IMR-90 (cell line): ENCODE measurements around the gene SLC7A4. TPM values are rescaled to one million over a fixed set of nuclear protein-coding genes. Genes with fewer than 3 reads are reported as not detected.

Source experiments
- ATAC-seq: fragments of 200-7000 bp; cut with Tn5 transposase; 2 replicates; pipeline ENCODE4 v1.9.1; 2020; ENCODE audit warnings: low read depth, mild to moderate bottlenecking, moderate library complexity
- BruUV-seq: library from RNA; stranded (reverse); fragments of 400-500 nt; replicated peaks from 2 replicates; lab custom pipeline; 2021; lab: Mats Ljungman, UMichigan
- CTCF ChIA-PET: fragments of 300-600 bp; formaldehyde crosslinking; extraction: SDS; loops from one replicate; lab custom pipeline; 2021; ENCODE audit warnings: antibody characterized with exemption; lab: Yijun Ruan, JAX
- POLR2A ChIA-PET: fragments of 300-600 bp; sonication (Branson Sonifier 250); formaldehyde crosslinking; loops from one replicate; lab custom pipeline; 2022; ENCODE audit warnings: antibody characterized with exemption; ENCODE audit not compliant: unreplicated experiment; lab: Charles Lee
- DNase-seq: peaks from one replicate; pipeline ENCODE4 v3.0.0; 2013
- H2AFZ ChIP-seq: replicated peaks from 2 replicates; pipeline ENCODE3; 2013; ENCODE audit warnings: low read length, mild to moderate bottlenecking; ENCODE audit not compliant: poor library complexity
- H2AK5ac ChIP-seq: 2 replicates; pipeline ENCODE4 v1.6.1; 2013; ENCODE audit warnings: low read depth, low read length, inconsistent platforms
- H2AK9ac ChIP-seq: replicated peaks from 2 replicates; pipeline ENCODE3; 2013; ENCODE audit warnings: mild to moderate bottlenecking, low read depth, low read length, moderate library complexity; ENCODE audit not compliant: poor library complexity
- H2BK120ac ChIP-seq: 2 replicates; pipeline ENCODE4 v1.6.1; 2013; ENCODE audit warnings: low read depth, low read length, inconsistent platforms
- H2BK15ac ChIP-seq: 3 replicates; pipeline ENCODE4 v1.6.1; 2013; ENCODE audit warnings: low read depth, low read length, inconsistent platforms
- H2BK20ac ChIP-seq: 2 replicates; pipeline ENCODE4 v1.6.1; 2013; ENCODE audit warnings: low read depth, mild to moderate bottlenecking, inconsistent platforms, low read length, moderate library complexity
- H2BK5ac ChIP-seq: 2 replicates; pipeline ENCODE4 v1.6.1; 2013; ENCODE audit warnings: mild to moderate bottlenecking, low read depth, low read length, inconsistent platforms; ENCODE audit not compliant: poor library complexity, severe bottlenecking
- H3K14ac ChIP-seq: replicated peaks from 2 replicates; pipeline ENCODE4 v1.6.1; 2013; ENCODE audit warnings: low read depth, low read length, inconsistent platforms
- H3K18ac ChIP-seq: 2 replicates; pipeline ENCODE4 v1.6.1; 2013; ENCODE audit warnings: low read depth, low read length, control low read depth
- H3K23ac ChIP-seq: 2 replicates; pipeline ENCODE4 v1.6.1; 2013; ENCODE audit warnings: low read depth, low read length, inconsistent platforms
- H3K27ac ChIP-seq: 2 replicates; pipeline ENCODE4 v1.5.1; 2013; ENCODE audit warnings: mild to moderate bottlenecking, control low read depth, low read length; ENCODE audit not compliant: insufficient read depth
- H3K27me3 ChIP-seq: 2 replicates; pipeline ENCODE4 v1.6.1; 2013; ENCODE audit warnings: low read length; ENCODE audit not compliant: control insufficient read depth, insufficient read depth
- H3K36me3 ChIP-seq: 2 replicates; pipeline ENCODE4 v1.6.1; 2013; ENCODE audit warnings: low read length, mixed read lengths; ENCODE audit not compliant: control insufficient read depth, insufficient read depth
- H3K4ac ChIP-seq: 2 replicates; pipeline ENCODE4 v1.6.1; 2013; ENCODE audit warnings: low read depth, low read length, inconsistent platforms
- H3K4me1 ChIP-seq: 2 replicates; pipeline ENCODE4 v1.6.1; 2013; ENCODE audit warnings: low read length, mixed read lengths; ENCODE audit not compliant: control insufficient read depth, insufficient read depth
- H3K4me2 ChIP-seq: 2 replicates; pipeline ENCODE4 v1.6.1; 2013; ENCODE audit warnings: low read depth, mild to moderate bottlenecking, control low read depth, low read length, moderate library complexity
- H3K4me3 ChIP-seq: 2 replicates; pipeline ENCODE4 v1.5.1; 2013; ENCODE audit warnings: low read depth, mild to moderate bottlenecking, control low read depth, low read length, moderate library complexity; ENCODE audit not compliant: insufficient read depth
- H3K56ac ChIP-seq: 2 replicates; pipeline ENCODE4 v1.6.1; 2013; ENCODE audit warnings: low read length, inconsistent platforms; ENCODE audit not compliant: insufficient read depth; ENCODE audit errors: extremely low read depth
- H3K79me1 ChIP-seq, 2 experiments: 2 replicates each; pipeline ENCODE4 v1.6.1; 2013; ENCODE audit warnings: low read length in 2 of 2, inconsistent platforms in 1 of 2, low read depth in 1 of 2
- H3K9ac ChIP-seq: 2 replicates; pipeline ENCODE4 v1.6.1; 2013; ENCODE audit warnings: low read depth, low read length, control low read depth
- H3K9me1 ChIP-seq: 2 replicates; pipeline ENCODE4 v1.6.1; 2013; ENCODE audit warnings: low read length, inconsistent platforms; ENCODE audit not compliant: insufficient read depth
- H3K9me3 ChIP-seq: 2 replicates; pipeline ENCODE4 v1.6.1; 2013; ENCODE audit warnings: low read length; ENCODE audit not compliant: control insufficient read depth, insufficient read depth
- H4K20me1 ChIP-seq: 2 replicates; pipeline ENCODE4 v1.6.1; 2013; ENCODE audit warnings: low read length, inconsistent platforms; ENCODE audit not compliant: insufficient read depth
- H4K5ac ChIP-seq: 2 replicates; pipeline ENCODE4 v1.6.1; 2013; ENCODE audit warnings: mild to moderate bottlenecking, low read depth, low read length, control low read depth
- H4K8ac ChIP-seq, 2 experiments: 2 replicates each; pipeline ENCODE4 v1.6.1; 2013; ENCODE audit warnings: low read depth in 2 of 2, low read length in 2 of 2, control low read depth in 1 of 2, inconsistent platforms in 1 of 2
- H4K91ac ChIP-seq: 2 replicates; pipeline ENCODE4 v1.6.1; 2013; ENCODE audit warnings: low read depth, low read length, inconsistent platforms; ENCODE audit not compliant: insufficient read depth
- BHLHE40 ChIP-seq: fragments of 150-350 bp; IDR thresholded peaks from 2 replicates; pipeline ENCODE4 v1.6.1; 2016; ENCODE audit warnings: mild to moderate bottlenecking, low read depth, low read length
- CEBPB ChIP-seq: IDR thresholded peaks from 2 replicates; pipeline ENCODE4 v1.6.1; 2012; ENCODE audit warnings: low read depth, low read length, improper control_type of control experiment
- CHD1 ChIP-seq: IDR thresholded peaks from 2 replicates; pipeline ENCODE4 v1.6.1; 2012; ENCODE audit warnings: low read depth, low read length, improper control_type of control experiment
- ELK1 ChIP-seq: fragments of 150-350 bp; IDR thresholded peaks from 2 replicates; pipeline ENCODE4 v1.6.1; 2016; ENCODE audit warnings: low read depth, mild to moderate bottlenecking, low read length, moderate library complexity, borderline replicate concordance
- FOS ChIP-seq: fragments of 150-350 bp; IDR thresholded peaks from 2 replicates; pipeline ENCODE4 v1.6.1; 2016; ENCODE audit warnings: low read depth, low read length
- MAFK ChIP-seq: IDR thresholded peaks from 2 replicates; pipeline ENCODE4 v1.6.1; 2012; ENCODE audit warnings: low read depth, low read length, improper control_type of control experiment
- MAZ ChIP-seq: IDR thresholded peaks from 2 replicates; pipeline ENCODE4 v1.6.1; 2012; ENCODE audit warnings: low read depth, mild to moderate bottlenecking, low read length, improper control_type of control experiment, moderate library complexity, borderline replicate concordance
- MXI1 ChIP-seq: IDR thresholded peaks from 2 replicates; pipeline ENCODE4 v1.6.1; 2012; ENCODE audit warnings: low read depth, mild to moderate bottlenecking, low read length, moderate library complexity, borderline replicate concordance
- NFE2L2 ChIP-seq: fragments of 150-350 bp; IDR thresholded peaks from 2 replicates; pipeline ENCODE4 v1.6.1; 2016; ENCODE audit warnings: low read depth, mild to moderate bottlenecking, low read length
- POLR2A ChIP-seq: IDR thresholded peaks from 2 replicates; pipeline ENCODE4 v1.6.1; 2012; ENCODE audit warnings: mild to moderate bottlenecking, low read depth, low read length
- RAD21 ChIP-seq: IDR thresholded peaks from 2 replicates; pipeline ENCODE4 v1.6.1; 2012; ENCODE audit warnings: low read length, improper control_type of control experiment
- RCOR1 ChIP-seq: IDR thresholded peaks from 2 replicates; pipeline ENCODE4 v1.6.1; 2012; ENCODE audit warnings: mild to moderate bottlenecking, low read length, improper control_type of control experiment; ENCODE audit not compliant: insufficient replicate concordance
- RFX5 ChIP-seq: IDR thresholded peaks from 2 replicates; pipeline ENCODE4 v1.8.0; 2012; ENCODE audit warnings: low read depth, mild to moderate bottlenecking, low read length, moderate library complexity
- SMC3 ChIP-seq: fragments of 150-350 bp; IDR thresholded peaks from 2 replicates; pipeline ENCODE4 v1.6.1; 2016; ENCODE audit warnings: low read depth, mild to moderate bottlenecking, antibody characterized with exemption, low read length, moderate library complexity
- WGBS, 2 experiments: methylation state at CpG; one replicate each; pipeline versions ENCODE4 v1.1.5 to v1.1.7; 2013; ENCODE audit warnings: missing lambda C conversion rate in 2 of 2; ENCODE audit not compliant: insufficient read length in 1 of 2; ENCODE audit errors: extremely low coverage in 2 of 2; 5-methylcytosine and 5-hydroxymethylcytosine counted together
- dilution Hi-C: fragments of 300-500 bp; cut with HindIII; formaldehyde crosslinking; loops from one replicate; pipeline ENCODE4 v1.14.3; 2018; ENCODE audit warnings: low sequenced_read_pairs; ENCODE audit not compliant: unreplicated experiment
- in situ Hi-C: fragments of 300-500 bp; cut with MboI; formaldehyde crosslinking; loops from 3 replicates; pipeline ENCODE4 v1.14.3; 2019; ENCODE audit warnings: low sequenced_read_pairs, inconsistent platforms, mixed read lengths
- intact Hi-C: fragments of 100-400 bp; cut with micrococcal nuclease; formaldehyde crosslinking; loops from 2 replicates; pipeline ENCODE4 v1.10.0; 2022
- polyA plus RNA-seq, 3 experiments: library from polyadenylated mRNA; depleted of rRNA; stranded (reverse); fragments of >200 nt; gene quantifications; 2 replicates each; pipeline ENCODE4 v1.2.3, GENCODE V29; 2012; ENCODE audit warnings: low replicate concordance in 1 of 3
- total RNA-seq: library from RNA; depleted of rRNA; stranded (reverse); fragments of >200 nt; gene quantifications from 2 replicates; pipeline ENCODE4 v1.2.3, GENCODE V29; 2012
- TF ChIP-seq, protein P1 (sequence below): conservative IDR thresholded peaks from 2 replicates; pipeline ENCODE4 v1.5.1; 2012; ENCODE audit warnings: mild to moderate bottlenecking, low read depth, low read length, improper control_type of control experiment
- TF ChIP-seq, protein P2 (sequence below): fragments of 150-350 bp; IDR thresholded peaks from 2 replicates; pipeline ENCODE4 v1.6.1; 2017; ENCODE audit warnings: mild to moderate bottlenecking, antibody characterized with exemption, low read length, low read depth

The SLC7A4 gene
- total and polyA plus RNA-seq, 2 of the 4 experiments (the other 2 are of a cell fraction) = 0.03 TPM; not detected in 1

GRCh38 chr22:20986365-20986764, 46.0 kb downstream of the SLC7A4 start:
- intact Hi-C loops (no loop called here), in situ Hi-C loops (no loop called here), dilution Hi-C loops (no loop called here)
- Histone ChIP-seq H3K36me3 (peaks cover 38% of the 10 kb centered on the region), H2BK15ac (no peak overlapping the region), H3K9me1 (peaks cover 10% of the 10 kb centered on the region; the same call in 1 of the 2 replicates), H3K79me1 (peaks cover 23 to 42% of the 10 kb centered on the region in 2 experiments), H2AFZ (no peak overlapping the region), H2BK5ac (no peak overlapping the region), H3K4me1 (peaks cover 9% of the 10 kb centered on the region), H3K14ac (no peak overlapping the region), H2BK120ac (no peak overlapping the region), H4K91ac (no peak overlapping the region), H3K4me2 (no peak overlapping the region), H3K18ac (no peak overlapping the region), H2AK9ac (no peak overlapping the region), H4K20me1 (no peaks in the 10 kb centered on the region), H3K9ac (no peak overlapping the region), H3K27ac (no peak overlapping the region), H2AK5ac (no peak overlapping the region), H4K5ac (no peak overlapping the region), H3K4me3 (no peak overlapping the region), H4K8ac (no peak overlapping the region), H3K56ac (no peak overlapping the region), H3K9me3 (no peaks in the 10 kb centered on the region), H3K23ac (no peak overlapping the region), H3K4ac (no peak overlapping the region), H3K27me3 (no peaks in the 10 kb centered on the region), H2BK20ac (no peak overlapping the region)
- ATAC-seq (no peak), DNase-seq (no peak)
- ChIA-PET CTCF (no interaction called here), POLR2A (interaction anchor here (0.6 kb wide), 1 partner anchor 18 kb away, joined by 3 read pairs; no protein-coding TSS in a partner anchor)
- no TSS peak for BruUV-seq
- TF ChIP-seq FOS (no peak), RAD21 (no peak), MAFK (no peak), SMC3 (no peak), RFX5 (no peak), MAZ (no peak), POLR2A (no peak), NFE2L2 (no peak), BHLHE40 (no peak), CHD1 (no peak), CEBPB (no peak), RCOR1 (no peak), ELK1 (no peak), MXI1 (no peak)
- TF ChIP-seq, protein P1, sequence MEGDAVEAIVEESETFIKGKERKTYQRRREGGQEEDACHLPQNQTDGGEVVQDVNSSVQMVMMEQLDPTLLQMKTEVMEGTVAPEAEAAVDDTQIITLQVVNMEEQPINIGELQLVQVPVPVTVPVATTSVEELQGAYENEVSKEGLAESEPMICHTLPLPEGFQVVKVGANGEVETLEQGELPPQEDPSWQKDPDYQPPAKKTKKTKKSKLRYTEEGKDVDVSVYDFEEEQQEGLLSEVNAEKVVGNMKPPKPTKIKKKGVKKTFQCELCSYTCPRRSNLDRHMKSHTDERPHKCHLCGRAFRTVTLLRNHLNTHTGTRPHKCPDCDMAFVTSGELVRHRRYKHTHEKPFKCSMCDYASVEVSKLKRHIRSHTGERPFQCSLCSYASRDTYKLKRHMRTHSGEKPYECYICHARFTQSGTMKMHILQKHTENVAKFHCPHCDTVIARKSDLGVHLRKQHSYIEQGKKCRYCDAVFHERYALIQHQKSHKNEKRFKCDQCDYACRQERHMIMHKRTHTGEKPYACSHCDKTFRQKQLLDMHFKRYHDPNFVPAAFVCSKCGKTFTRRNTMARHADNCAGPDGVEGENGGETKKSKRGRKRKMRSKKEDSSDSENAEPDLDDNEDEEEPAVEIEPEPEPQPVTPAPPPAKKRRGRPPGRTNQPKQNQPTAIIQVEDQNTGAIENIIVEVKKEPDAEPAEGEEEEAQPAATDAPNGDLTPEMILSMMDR = no peak
- TF ChIP-seq, protein P2, sequence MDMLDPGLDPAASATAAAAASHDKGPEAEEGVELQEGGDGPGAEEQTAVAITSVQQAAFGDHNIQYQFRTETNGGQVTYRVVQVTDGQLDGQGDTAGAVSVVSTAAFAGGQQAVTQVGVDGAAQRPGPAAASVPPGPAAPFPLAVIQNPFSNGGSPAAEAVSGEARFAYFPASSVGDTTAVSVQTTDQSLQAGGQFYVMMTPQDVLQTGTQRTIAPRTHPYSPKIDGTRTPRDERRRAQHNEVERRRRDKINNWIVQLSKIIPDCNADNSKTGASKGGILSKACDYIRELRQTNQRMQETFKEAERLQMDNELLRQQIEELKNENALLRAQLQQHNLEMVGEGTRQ = no peak
- WGBS, 2 experiments = 100% methylated on average over 1 of the region's 1 CpG; no CpG with 5 or more reads in 1 of the 2 experiments
